ENCODE data around the gene ABCC11. TPM values are rescaled to one million over a fixed set of nuclear protein-coding genes. Genes with fewer than 3 reads are reported as not detected.
"Not testable (repeated sequence)": the region's sequence is repeated elsewhere in the genome, so short reads cannot be mapped to it uniquely, and the experiment has no call there.

Gene ABCC11
- total RNA-seq, 1 donor from 2014 or later = not detected

- intact Hi-C loops (cut with DNase I) = no loop called here
- ATAC-seq (ENCODE audit: poor library complexity) (no peak), DNase-seq (no peak)
Measured at GRCh38 chr16:48176635-48177408, 70.5 kb downstream of the ABCC11 start.

- ATAC-seq (ENCODE audit: poor library complexity) = no peak
- intact Hi-C loops (cut with DNase I) = no loop called here
- DNase-seq = no peak
Measured at GRCh38 chr16:48173889-48174288, 73.5 kb downstream of the ABCC11 start.

GRCh38 chr16:48172682-48173081, 74.7 kb downstream of the ABCC11 start:
- DNase-seq (no peak), ATAC-seq (ENCODE audit: poor library complexity) (no peak)

GRCh38 chr16:48169896-48170295, 77.4 kb downstream of the ABCC11 start:
- ATAC-seq (ENCODE audit: poor library complexity) = no peak
- DNase-seq = no peak
- intact Hi-C loops (cut with DNase I) = loop anchor here (10.0 kb wide), 1 partner anchor 1125 kb away; no protein-coding TSS in a partner anchor

More at GRCh38 chr16:48172682-48173081, 74.7 kb downstream of the ABCC11 start:
- intact Hi-C loops (cut with DNase I) = no loop called here

- intact Hi-C loops (cut with DNase I) = loop anchor here (10.0 kb wide), 1 partner anchor 1123 kb away; no protein-coding TSS in a partner anchor
- DNase-seq = no peak
- ATAC-seq (ENCODE audit: poor library complexity) = no peak
Measured at GRCh38 chr16:48168075-48168474, 79.3 kb downstream of the ABCC11 start.

GRCh38 chr16:48166617-48167016, 80.7 kb downstream of the ABCC11 start:
- DNase-seq; ATAC-seq (ENCODE audit: poor library complexity): not testable (repeated sequence)
- intact Hi-C loops (cut with DNase I) = loop anchor here (10.0 kb wide), 1 partner anchor 1122 kb away; no protein-coding TSS in a partner anchor

- intact Hi-C loops (cut with DNase I) = loop anchor here (10.0 kb wide), 1 partner anchor 1121 kb away; no protein-coding TSS in a partner anchor
- no peak for ATAC-seq (ENCODE audit: poor library complexity)
- no peak for DNase-seq
Measured at GRCh38 chr16:48165961-48166578, 81.3 kb downstream of the ABCC11 start.

GRCh38 chr16:48164907-48165715, 82.2 kb downstream of the ABCC11 start:
- DNase-seq = peak; percentile 84
- ATAC-seq (ENCODE audit: poor library complexity) = peak; percentile 97
- intact Hi-C loops (cut with DNase I) = loop anchor here (10.0 kb wide), 1 partner anchor 1120 kb away; no protein-coding TSS in a partner anchor

- DNase-seq (no peak), ATAC-seq (ENCODE audit: poor library complexity) (no peak)
- intact Hi-C loops (cut with DNase I) = loop anchor here (10.0 kb wide), 1 partner anchor 1118 kb away; no protein-coding TSS in a partner anchor
Measured at GRCh38 chr16:48162839-48163410, 84.4 kb downstream of the ABCC11 start.

- intact Hi-C loops (cut with DNase I) = loop anchor here (10.0 kb wide), 1 partner anchor 1117 kb away; no protein-coding TSS in a partner anchor
- ATAC-seq (ENCODE audit: poor library complexity) (no peak), DNase-seq (no peak)
Measured at GRCh38 chr16:48161906-48162305, 85.4 kb downstream of the ABCC11 start.

GRCh38 chr16:48160575-48160974, 86.8 kb downstream of the ABCC11 start:
- DNase-seq (no peak), ATAC-seq (ENCODE audit: poor library complexity) (no peak)
- intact Hi-C loops (cut with DNase I) = loop anchor here (10.0 kb wide), 1 partner anchor 1116 kb away; no protein-coding TSS in a partner anchor

GRCh38 chr16:48158296-48158695, 89.0 kb downstream of the ABCC11 start:
- no peak for ATAC-seq (ENCODE audit: poor library complexity)
- intact Hi-C loops (cut with DNase I) = no loop called here
- no peak for DNase-seq

GRCh38 chr16:48157794-48158193, 89.5 kb downstream of the ABCC11 start:
- intact Hi-C loops (cut with DNase I) = loop anchor here (2.0 kb wide), 1 partner anchor 1015 kb away; the partner anchor contains the start of gene NETO2
- DNase-seq (no peak), ATAC-seq (ENCODE audit: poor library complexity) (no peak)

- no peak for ATAC-seq (ENCODE audit: poor library complexity)
- intact Hi-C loops (cut with DNase I) = loop anchor here (2.0 kb wide), 1 partner anchor 1015 kb away; the partner anchor contains the start of gene NETO2
- DNase-seq = no peak
Measured at GRCh38 chr16:48157302-48157701, 90.0 kb downstream of the ABCC11 start.

GRCh38 chr16:48156790-48157209, 90.5 kb downstream of the ABCC11 start:
- intact Hi-C loops (cut with DNase I) = loop anchor here (2.0 kb wide), 1 partner anchor 1014 kb away; the partner anchor contains the start of gene NETO2
- peak; percentile 90 for DNase-seq
- ATAC-seq (ENCODE audit: poor library complexity) = peak; percentile 90

GRCh38 chr16:48155926-48156789, 91.2 kb downstream of the ABCC11 start, which contains the start of gene ABCC12:
Gene ABCC12, minus strand, starts transcription at chr16:48155993. Its CDS starts 9,569 bp downstream, at chr16:48146424.
- ATAC-seq (ENCODE audit: poor library complexity) = no peak
- no peak for DNase-seq
- intact Hi-C loops (cut with DNase I) = loop anchor here (2.0 kb wide), 1 partner anchor 1013 kb away; the partner anchor contains the start of gene NETO2

GRCh38 chr16:48153774-48154173, 93.6 kb downstream of the ABCC11 start:
- DNase-seq = no peak
- ATAC-seq (ENCODE audit: poor library complexity) = no peak
- intact Hi-C loops (cut with DNase I) = no loop called here

Data from Right ventricle myocardium superior (tissue), 1 donor.